SK-N-SH (cell line): ENCODE results near the gene ZNF197. TPM values are rescaled to one million over a fixed set of nuclear protein-coding genes. Genes with fewer than 3 reads are reported as not detected.

Source experiments
- CTCF ChIA-PET: fragments of 300-600, 350-600 bp; formaldehyde crosslinking; extraction: SDS; loops from one replicate; lab custom pipeline; 2021; lab: Yijun Ruan, JAX
- POLR2A ChIA-PET: fragments of 350-600 bp; sonication (Branson Sonifier 250); formaldehyde crosslinking; extraction: SDS; loops from one replicate; lab custom pipeline; 2020; ENCODE audit warnings: antibody characterized with exemption, inconsistent platforms; lab: Yijun Ruan, JAX
- DNase-seq: peaks from one replicate; pipeline ENCODE4 v3.0.0; 2012
- H2AFZ ChIP-seq: fragments of 200-600 bp; sonication (generic); 2 replicates; pipeline ENCODE4 v1.8.1; 2016; ENCODE audit warnings: antibody characterized with exemption, mild to moderate bottlenecking, low read depth
- H3F3A ChIP-seq: fragments of 200-600 bp; sonication (generic); replicated peaks from 2 replicates; pipeline ENCODE3; 2016; ENCODE audit warnings: antibody characterized with exemption, mild to moderate bottlenecking; ENCODE audit not compliant: insufficient read depth
- H3K27ac ChIP-seq, 2 experiments: fragments of 200-500 bp in 1 of 2; fragments of 200-600 bp in 1 of 2; sonication (Bioruptor generic) in 1 of 2; sonication (generic), shearing (Covaris generic) in 1 of 2; 2 replicates each; pipeline versions ENCODE4 v1.5.1 to v1.6.1; 2014 to 2016; ENCODE audit warnings: low read depth in 2 of 2, inconsistent platforms in 1 of 2, low read length in 1 of 2, mild to moderate bottlenecking in 1 of 2, mixed read lengths in 1 of 2
- H3K27me3 ChIP-seq: fragments of 200-600 bp; sonication (generic), shearing (Covaris generic); 2 replicates; pipeline ENCODE4 v1.6.1; 2016; ENCODE audit warnings: mixed run types; ENCODE audit not compliant: insufficient read depth
- H3K36me3 ChIP-seq, 2 experiments: fragments of 200-500 bp in 1 of 2; fragments of 200-600 bp in 1 of 2; sonication (Bioruptor generic) in 1 of 2; sonication (generic) in 1 of 2; replicated peaks in 1 of 2; 2 replicates each; pipeline versions ENCODE3 to v1.5.1; 2014 to 2016; ENCODE audit warnings: low read length in 1 of 2, mild to moderate bottlenecking in 1 of 2; ENCODE audit not compliant: insufficient read depth in 2 of 2, control insufficient read depth in 1 of 2
- H3K4me1 ChIP-seq, 2 experiments: fragments of 200-500 bp in 1 of 2; fragments of 200-600 bp in 1 of 2; sonication (Bioruptor generic) in 1 of 2; sonication (generic), shearing (Covaris generic) in 1 of 2; 2 replicates each; pipeline versions ENCODE4 v1.5.1 to v1.6.1; 2014 to 2016; ENCODE audit warnings: low read depth in 1 of 2, low read length in 1 of 2, mixed run types in 1 of 2; ENCODE audit not compliant: insufficient read depth in 2 of 2, control insufficient read depth in 1 of 2
- H3K4me2 ChIP-seq: fragments of 200-600 bp; sonication (generic), shearing (Covaris generic); 2 replicates; pipeline ENCODE4 v1.6.1; 2017; ENCODE audit warnings: mixed run types
- H3K4me3 ChIP-seq, 2 experiments: fragments of 200-500 bp in 1 of 2; fragments of 200-600 bp in 1 of 2; sonication (Bioruptor generic) in 1 of 2; sonication (generic), shearing (Covaris generic) in 1 of 2; 2 replicates each; pipeline versions ENCODE4 v1.5.1 to v1.8.1; 2014 to 2016; ENCODE audit warnings: low read depth in 2 of 2, inconsistent platforms in 1 of 2, low read length in 1 of 2, mild to moderate bottlenecking in 1 of 2, mixed read lengths in 1 of 2, moderate library complexity in 1 of 2
- H3K79me2 ChIP-seq: fragments of 200-600 bp; sonication (generic); 2 replicates; pipeline ENCODE4 v1.8.1; 2017; ENCODE audit warnings: mild to moderate bottlenecking; ENCODE audit not compliant: insufficient read depth
- H3K9ac ChIP-seq: fragments of 200-600 bp; sonication (generic); 2 replicates; pipeline ENCODE4 v1.6.1; 2017; ENCODE audit warnings: mixed run types
- H3K9me2 ChIP-seq: fragments of 200-600 bp; sonication (generic); 2 replicates; pipeline ENCODE4 v1.6.1; 2017; ENCODE audit warnings: mixed run types
- H3K9me3 ChIP-seq: fragments of 200-600 bp; sonication (generic); 2 replicates; pipeline ENCODE4 v1.6.1; 2017; ENCODE audit warnings: mixed run types, mild to moderate bottlenecking, moderate library complexity
- H4K20me1 ChIP-seq: fragments of 200-600 bp; sonication (generic); 2 replicates; pipeline ENCODE4 v1.6.1; 2017; ENCODE audit warnings: mild to moderate bottlenecking, mixed run types; ENCODE audit not compliant: insufficient read depth
- EP300 ChIP-seq, 2 experiments: IDR thresholded peaks; 2 replicates each; pipeline versions ENCODE4 v1.4.0 to v1.6.1; 2012; ENCODE audit warnings: borderline replicate concordance in 1 of 2, low read depth in 1 of 2, low read length in 1 of 2
- EZH2phosphoT487 ChIP-seq: fragments of 200-600 bp; sonication (generic); IDR thresholded peaks from 2 replicates; pipeline ENCODE4 v1.6.1; 2017; ENCODE audit warnings: low read depth, mixed run types, mild to moderate bottlenecking, antibody characterized with exemption, moderate library complexity, borderline replicate concordance
- FOSL2 ChIP-seq: IDR thresholded peaks from 2 replicates; pipeline ENCODE4 v1.4.0; 2012; ENCODE audit warnings: low read depth, mild to moderate bottlenecking, moderate library complexity, borderline replicate concordance
- FOXM1 ChIP-seq: IDR thresholded peaks from 2 replicates; pipeline ENCODE4 v1.4.0; 2012; ENCODE audit warnings: low read depth, mild to moderate bottlenecking
- GABPA ChIP-seq: IDR thresholded peaks from 2 replicates; pipeline ENCODE4 v1.4.0; 2012; ENCODE audit warnings: low read depth, mild to moderate bottlenecking
- GATA2 ChIP-seq: sonication (generic); formaldehyde crosslinking; IDR thresholded peaks from 2 replicates; pipeline ENCODE4 v1.5.0; 2020; ENCODE audit warnings: mild to moderate bottlenecking, missing genetic modification reagents
- IRF3 ChIP-seq: fragments of 150-350 bp; IDR thresholded peaks from 2 replicates; pipeline ENCODE4 v1.6.1; 2016; ENCODE audit warnings: mild to moderate bottlenecking, low read depth, low read length
- JUND ChIP-seq: IDR thresholded peaks from 2 replicates; pipeline ENCODE4 v1.4.0; 2012
- MEF2A ChIP-seq: IDR thresholded peaks from 2 replicates; pipeline ENCODE4 v1.4.0; 2012; ENCODE audit warnings: low read depth, borderline replicate concordance
- MXI1 ChIP-seq: IDR thresholded peaks from 2 replicates; pipeline ENCODE4 v1.6.1; 2012; ENCODE audit warnings: mild to moderate bottlenecking, low read depth, low read length, improper control_type of control experiment
- NFIC ChIP-seq: IDR thresholded peaks from 2 replicates; pipeline ENCODE4 v1.4.0; 2012; ENCODE audit warnings: borderline replicate concordance
- RXRA ChIP-seq: IDR thresholded peaks from 2 replicates; pipeline ENCODE4 v1.4.0; 2012; ENCODE audit warnings: low read depth, mild to moderate bottlenecking, borderline replicate concordance
- SMC3 ChIP-seq: IDR thresholded peaks from 2 replicates; pipeline ENCODE4 v1.6.1; 2012; ENCODE audit warnings: low read depth, low read length, improper control_type of control experiment
- USF1 ChIP-seq: IDR thresholded peaks from 2 replicates; pipeline ENCODE4 v1.4.0; 2012; ENCODE audit warnings: low read depth, borderline replicate concordance
- USF2 ChIP-seq: fragments of 150-350 bp; IDR thresholded peaks from 2 replicates; pipeline ENCODE4 v1.6.1; 2017; ENCODE audit warnings: antibody characterized with exemption, low read length, low read depth, borderline replicate concordance
- YY1 ChIP-seq: IDR thresholded peaks from 2 replicates; pipeline ENCODE4 v1.4.0; 2012; ENCODE audit warnings: low read depth, mild to moderate bottlenecking
- WGBS: methylation state at CpG from one replicate; pipeline ENCODE4 v1.1.6; 2017; ENCODE audit warnings: low lambda C conversion rate; 5-methylcytosine and 5-hydroxymethylcytosine counted together
- polyA plus RNA-seq, 3 experiments: library from polyadenylated mRNA; depleted of rRNA; stranded (reverse); fragments of >200 nt; gene quantifications; 2 replicates each; pipeline ENCODE4 v1.2.3, GENCODE V29; 2012
- TF ChIP-seq, protein P1 (sequence below): IDR thresholded peaks from 2 replicates; pipeline ENCODE4 v1.6.1; 2012; ENCODE audit warnings: mild to moderate bottlenecking, low read depth, low read length, moderate library complexity
- TF ChIP-seq, protein P2 (sequence below): IDR thresholded peaks from 2 replicates; pipeline ENCODE4 v1.4.0; 2012; ENCODE audit warnings: low read depth, borderline replicate concordance

The ZNF197 gene
- polyA plus RNA-seq, 1 of the 3 experiments (the other 2 are of a cell fraction), result 4.3 TPM

DNA sequence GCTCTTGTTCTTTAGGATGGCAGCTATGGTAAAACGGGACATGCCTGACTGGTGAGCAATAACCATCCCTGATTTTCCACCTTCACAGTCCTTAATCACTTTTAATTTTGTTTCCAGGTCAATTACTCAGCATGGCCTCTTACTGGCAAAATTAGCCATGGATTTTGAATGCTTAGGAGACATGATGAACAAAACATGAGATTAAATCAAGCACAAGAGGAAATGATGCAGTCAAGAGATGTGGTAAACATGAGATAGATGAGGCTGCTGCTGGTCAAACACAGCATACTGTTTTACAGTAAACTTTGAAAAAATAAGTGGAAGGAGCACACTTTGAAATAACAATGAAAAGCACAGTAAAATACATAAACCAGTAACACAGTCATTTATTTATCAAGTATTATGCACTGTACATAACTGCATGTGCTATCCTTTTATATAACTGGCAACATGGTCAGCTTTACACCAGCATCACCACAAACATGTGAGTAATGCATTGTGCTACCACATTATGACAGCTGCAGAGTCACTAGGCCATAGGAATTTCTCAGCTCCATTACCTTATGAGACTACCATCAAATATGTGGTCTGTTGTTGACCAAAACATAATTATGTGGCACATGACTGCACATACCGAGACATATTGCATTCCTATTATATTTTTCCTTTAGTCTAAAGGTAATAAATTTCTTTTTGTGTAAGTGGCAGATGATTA is 57.5 kb downstream of the ZNF197 start (continued):
- TF ChIP-seq GABPA (no peak), SMC3 (no peak), USF2 (no peak)
- TF ChIP-seq, all 33 proteins: peak for 0

DNA sequence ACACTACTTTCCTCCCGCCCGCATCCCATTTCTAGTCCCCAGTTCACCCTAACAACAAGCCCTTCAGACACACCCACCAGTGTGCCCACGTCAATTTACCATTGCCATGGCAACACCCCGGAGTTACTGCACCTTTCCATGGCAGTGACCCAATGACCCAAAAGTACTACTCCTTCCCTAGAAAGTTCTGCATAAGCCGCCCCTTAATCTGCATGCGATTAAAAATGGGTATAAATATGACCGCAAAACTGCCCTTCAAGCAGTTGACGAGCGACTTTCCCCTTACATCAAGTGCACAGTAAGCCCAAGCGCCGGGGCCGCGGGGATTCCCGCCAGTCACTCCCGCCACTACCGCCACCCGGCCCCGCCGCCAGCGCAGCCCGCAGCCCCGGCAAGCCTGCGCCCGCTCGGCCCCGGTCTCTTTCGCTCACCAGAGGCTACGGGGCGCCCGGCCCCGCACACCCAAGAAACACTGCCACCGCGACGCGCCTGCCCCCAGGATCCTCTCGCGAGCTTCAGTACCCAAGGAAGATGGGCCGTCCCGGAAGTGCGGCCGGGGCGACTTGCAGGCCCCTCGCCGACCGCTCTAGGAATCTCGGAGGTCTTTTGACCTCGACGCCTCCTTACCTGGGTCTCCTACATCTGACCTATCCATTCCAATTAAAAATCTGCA is 60.4 kb downstream of the ZNF197 start:
- WGBS, result 9% methylated on average over 28 of the region's 48 CpGs
- Histone ChIP-seq H3K4me3 (peak overlapping the region; percentile 67 to 86), H3K9ac (peak overlapping the region; percentile 74), H3K9me3 (no peaks in the 10 kb centered on the region), H3K27me3 (no peaks in the 10 kb centered on the region), H3F3A (no peaks in the 10 kb centered on the region), H3K79me2 (no peaks in the 10 kb centered on the region), H3K9me2 (no peaks in the 10 kb centered on the region), H3K36me3 (peaks cover 10 to 21% of the 10 kb centered on the region in 2 experiments), H3K4me2 (peak overlapping the region; percentile 83), H3K27ac (peak overlapping the region in 1 of 2 experiments; percentile 58; a peak in 1 of 4 replicates), H4K20me1 (no peaks in the 10 kb centered on the region), H3K4me1 (peaks cover 0 to 2% of the 10 kb centered on the region in 2 experiments; a peak in 1 of 4 replicates), H2AFZ (peak overlapping the region; percentile 95)
- CTCF ChIA-PET, result interaction anchor here (1.2 kb wide), 1 partner anchor 60 kb away, joined by 3 read pairs; no protein-coding TSS in a partner anchor
- POLR2A ChIA-PET, result interaction anchor here (0.7 to 1.0 kb wide), 2 partner anchors 60 to 130 kb away, joined by 3 to 5 read pairs; partner anchors contain the start of genes ZKSCAN7 and ZNF197
- peak; percentile 94 for DNase-seq
- TF ChIP-seq, protein P1, sequence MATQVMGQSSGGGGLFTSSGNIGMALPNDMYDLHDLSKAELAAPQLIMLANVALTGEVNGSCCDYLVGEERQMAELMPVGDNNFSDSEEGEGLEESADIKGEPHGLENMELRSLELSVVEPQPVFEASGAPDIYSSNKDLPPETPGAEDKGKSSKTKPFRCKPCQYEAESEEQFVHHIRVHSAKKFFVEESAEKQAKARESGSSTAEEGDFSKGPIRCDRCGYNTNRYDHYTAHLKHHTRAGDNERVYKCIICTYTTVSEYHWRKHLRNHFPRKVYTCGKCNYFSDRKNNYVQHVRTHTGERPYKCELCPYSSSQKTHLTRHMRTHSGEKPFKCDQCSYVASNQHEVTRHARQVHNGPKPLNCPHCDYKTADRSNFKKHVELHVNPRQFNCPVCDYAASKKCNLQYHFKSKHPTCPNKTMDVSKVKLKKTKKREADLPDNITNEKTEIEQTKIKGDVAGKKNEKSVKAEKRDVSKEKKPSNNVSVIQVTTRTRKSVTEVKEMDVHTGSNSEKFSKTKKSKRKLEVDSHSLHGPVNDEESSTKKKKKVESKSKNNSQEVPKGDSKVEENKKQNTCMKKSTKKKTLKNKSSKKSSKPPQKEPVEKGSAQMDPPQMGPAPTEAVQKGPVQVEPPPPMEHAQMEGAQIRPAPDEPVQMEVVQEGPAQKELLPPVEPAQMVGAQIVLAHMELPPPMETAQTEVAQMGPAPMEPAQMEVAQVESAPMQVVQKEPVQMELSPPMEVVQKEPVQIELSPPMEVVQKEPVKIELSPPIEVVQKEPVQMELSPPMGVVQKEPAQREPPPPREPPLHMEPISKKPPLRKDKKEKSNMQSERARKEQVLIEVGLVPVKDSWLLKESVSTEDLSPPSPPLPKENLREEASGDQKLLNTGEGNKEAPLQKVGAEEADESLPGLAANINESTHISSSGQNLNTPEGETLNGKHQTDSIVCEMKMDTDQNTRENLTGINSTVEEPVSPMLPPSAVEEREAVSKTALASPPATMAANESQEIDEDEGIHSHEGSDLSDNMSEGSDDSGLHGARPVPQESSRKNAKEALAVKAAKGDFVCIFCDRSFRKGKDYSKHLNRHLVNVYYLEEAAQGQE, result 0 out of 2 replicates have a peak, but pooled peaks have one; percentile 24
- no peak for TF ChIP-seq FOSL2
- no peak for TF ChIP-seq IRF3
- TF ChIP-seq, protein P2, sequence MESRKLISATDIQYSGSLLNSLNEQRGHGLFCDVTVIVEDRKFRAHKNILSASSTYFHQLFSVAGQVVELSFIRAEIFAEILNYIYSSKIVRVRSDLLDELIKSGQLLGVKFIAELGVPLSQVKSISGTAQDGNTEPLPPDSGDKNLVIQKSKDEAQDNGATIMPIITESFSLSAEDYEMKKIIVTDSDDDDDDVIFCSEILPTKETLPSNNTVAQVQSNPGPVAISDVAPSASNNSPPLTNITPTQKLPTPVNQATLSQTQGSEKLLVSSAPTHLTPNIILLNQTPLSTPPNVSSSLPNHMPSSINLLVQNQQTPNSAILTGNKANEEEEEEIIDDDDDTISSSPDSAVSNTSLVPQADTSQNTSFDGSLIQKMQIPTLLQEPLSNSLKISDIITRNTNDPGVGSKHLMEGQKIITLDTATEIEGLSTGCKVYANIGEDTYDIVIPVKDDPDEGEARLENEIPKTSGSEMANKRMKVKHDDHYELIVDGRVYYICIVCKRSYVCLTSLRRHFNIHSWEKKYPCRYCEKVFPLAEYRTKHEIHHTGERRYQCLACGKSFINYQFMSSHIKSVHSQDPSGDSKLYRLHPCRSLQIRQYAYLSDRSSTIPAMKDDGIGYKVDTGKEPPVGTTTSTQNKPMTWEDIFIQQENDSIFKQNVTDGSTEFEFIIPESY, result peak; percentile 97
- no peak for TF ChIP-seq MEF2A
- TF ChIP-seq MXI1, result peak; percentile 37; the same call in 1 of the 2 replicates
- no peak for TF ChIP-seq NFIC
- no peak for TF ChIP-seq GATA2 (CRISPR knock-in tag)
- no peak for TF ChIP-seq USF2
- TF ChIP-seq JUND, result no peak
- no peak for TF ChIP-seq USF1
- TF ChIP-seq YY1, result peak; percentile 40; the same call in 1 of the 2 replicates
- TF ChIP-seq RXRA, result no peak
- TF ChIP-seq EZH2phosphoT487, result no peak
- no peak for TF ChIP-seq EP300 (IDR thresholded peaks at IDR 0.05; ENCODE audit: borderline replicate concordance in 1 of 2, low read depth in 1 of 2, low read length in 1 of 2)
- no peak for TF ChIP-seq FOXM1
